Breast epithelium (tissue), 4 donors: ENCODE data around the gene COX5B. TPM values are rescaled to one million over a fixed set of nuclear protein-coding genes. Genes with fewer than 3 reads are reported as not detected.
A peak's percentile ranks its signal among the peaks of the same experiment; 100 is the strongest.
"Not testable (repeated sequence)": the region's sequence is repeated elsewhere in the genome, so short reads cannot be mapped to it uniquely, and the experiment has no call there.

Experiments used
- DNase-seq, 2 donors: peaks; one replicate each; pipeline ENCODE4 v3.0.0-alpha.2; 2019; ENCODE audit warnings: low spot score in 2 of 2
- H3K27ac ChIP-seq, 2 donors: fragments of 200-600 bp; sonication (generic) in 1 of 2; one replicate each; pipeline ENCODE4 v1.5.1; 2016 to 2019; ENCODE audit warnings: mild to moderate bottlenecking in 1 of 2
- H3K27me3 ChIP-seq, 2 donors: fragments of 200-600 bp; sonication (generic) in 1 of 2; one replicate each; pipeline versions ENCODE4 v1.5.1 to v1.6.0; 2017 to 2019; ENCODE audit warnings: control low read depth in 1 of 2, mild to moderate bottlenecking in 1 of 2
- H3K36me3 ChIP-seq: fragments of 200-600 bp; one replicate; pipeline ENCODE4 v1.5.1; 2019
- H3K4me1 ChIP-seq, 2 donors: fragments of 200-600 bp; sonication (generic); one replicate each; pipeline ENCODE4 v1.5.1; 2016 to 2019; ENCODE audit warnings: control low read depth in 1 of 2
- H3K4me3 ChIP-seq, 3 donors: fragments of 200-600 bp; sonication (generic); 1 replicate in 2 of 3; 2 replicates in 1 of 3; pipeline ENCODE4 v1.5.1; 2016 to 2019; ENCODE audit warnings: mild to moderate bottlenecking in 3 of 3, moderate library complexity in 2 of 3
- H3K9me3 ChIP-seq, 2 donors: fragments of 200-600 bp; sonication (generic) in 1 of 2; one replicate each; pipeline ENCODE4 v1.5.1; 2016 to 2019; ENCODE audit warnings: control low read depth in 1 of 2
- POLR2A ChIP-seq: fragments of 450-650 bp; IDR thresholded peaks from one replicate; pipeline ENCODE4 v1.6.1; 2016; ENCODE audit warnings: antibody characterized with exemption, mild to moderate bottlenecking, moderate library complexity
- POLR2AphosphoS5 ChIP-seq, 3 donors: sonication (generic); formaldehyde crosslinking; IDR thresholded peaks; one replicate each; pipeline ENCODE4 v1.6.1; 2017; ENCODE audit warnings: antibody characterized with exemption in 3 of 3
- intact Hi-C: fragments of 100-400 bp; cut with DNase I; formaldehyde crosslinking; loops from one replicate; pipeline ENCODE4 v1.15.1; 2023; ENCODE audit warnings: low total_unique reads
- total RNA-seq, 3 donors: library from RNA; depleted of rRNA; stranded (reverse); fragments of >200 nt; gene quantifications; one replicate each; pipeline ENCODE4 v1.1.0, GENCODE V29; 2016
- TF ChIP-seq, protein P1 (sequence below), 3 donors: fragments of 450-650 bp; IDR thresholded peaks; one replicate each; pipeline ENCODE4 v1.5.1; 2016 to 2017; ENCODE audit warnings: antibody characterized with exemption in 3 of 3, mild to moderate bottlenecking in 3 of 3, moderate library complexity in 3 of 3

COX5B gene
- total RNA-seq, 3 donors from 2014 or later, result 352 to 396 (median 362) TPM

DNA sequence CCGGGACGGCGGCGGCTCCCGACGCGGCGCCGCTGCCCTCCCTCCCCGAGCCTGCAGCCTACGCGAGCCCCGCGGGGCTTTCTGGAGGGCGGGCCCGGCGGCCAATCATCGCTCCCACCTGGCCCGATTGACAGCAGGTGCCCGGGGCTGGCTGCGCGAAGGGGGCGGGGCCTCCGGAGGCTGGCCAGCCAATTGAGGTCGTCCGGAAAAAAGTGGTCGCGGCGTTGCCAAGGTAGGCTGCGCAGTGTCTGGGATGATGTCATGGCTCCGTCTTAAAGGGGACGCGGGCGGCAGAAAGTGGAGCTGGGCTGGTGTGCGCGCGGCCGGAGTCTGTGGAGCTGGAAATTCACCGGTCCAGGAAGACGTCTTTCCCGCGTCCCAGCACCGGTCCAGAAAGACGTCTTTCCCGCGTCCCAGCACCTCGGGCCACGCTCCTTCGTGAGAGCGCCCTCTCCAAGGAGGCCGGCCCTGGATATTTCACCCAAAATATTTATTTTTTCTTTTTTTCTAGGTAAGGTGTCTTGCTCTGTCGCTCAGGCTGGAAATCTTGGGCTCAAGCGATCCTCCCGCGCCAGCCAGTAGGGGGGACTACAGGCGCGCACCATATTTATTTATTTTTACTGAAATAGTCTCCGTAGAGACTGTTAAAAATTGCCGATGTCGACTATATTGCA, 18.2 kb downstream of the COX5B start, which contains the start of gene ACTR1B:
Gene ACTR1B (minus strand): TSS at position 83 of the 674 bp plus-strand sequence. CDS start 154 bp downstream, outside the sequence.
- Histone ChIP-seq H3K27ac (peak within 1 kb of the TSS; percentile 97 to 98), H3K9me3 (no peaks in the 10 kb centered on the region), H3K36me3 (peaks cover 2% of the 10 kb centered on the region), H3K27me3 (no peaks in the 10 kb centered on the region), H3K4me3 (peak within 1 kb of the TSS; percentile 73 to 81 (median 77)), H3K4me1 (peaks cover 3 to 16% of the 10 kb centered on the region in 2 donors)
- DNase-seq, result peak; percentile 98 to 99
- intact Hi-C loops, result no loop called here
- peak; percentile 47 for TF ChIP-seq POLR2A
- TF ChIP-seq POLR2AphosphoS5 (IDR thresholded peaks at IDR 0.05), result peak in 2 of 3 donors; percentile 78 to 84
- TF ChIP-seq, protein P1, sequence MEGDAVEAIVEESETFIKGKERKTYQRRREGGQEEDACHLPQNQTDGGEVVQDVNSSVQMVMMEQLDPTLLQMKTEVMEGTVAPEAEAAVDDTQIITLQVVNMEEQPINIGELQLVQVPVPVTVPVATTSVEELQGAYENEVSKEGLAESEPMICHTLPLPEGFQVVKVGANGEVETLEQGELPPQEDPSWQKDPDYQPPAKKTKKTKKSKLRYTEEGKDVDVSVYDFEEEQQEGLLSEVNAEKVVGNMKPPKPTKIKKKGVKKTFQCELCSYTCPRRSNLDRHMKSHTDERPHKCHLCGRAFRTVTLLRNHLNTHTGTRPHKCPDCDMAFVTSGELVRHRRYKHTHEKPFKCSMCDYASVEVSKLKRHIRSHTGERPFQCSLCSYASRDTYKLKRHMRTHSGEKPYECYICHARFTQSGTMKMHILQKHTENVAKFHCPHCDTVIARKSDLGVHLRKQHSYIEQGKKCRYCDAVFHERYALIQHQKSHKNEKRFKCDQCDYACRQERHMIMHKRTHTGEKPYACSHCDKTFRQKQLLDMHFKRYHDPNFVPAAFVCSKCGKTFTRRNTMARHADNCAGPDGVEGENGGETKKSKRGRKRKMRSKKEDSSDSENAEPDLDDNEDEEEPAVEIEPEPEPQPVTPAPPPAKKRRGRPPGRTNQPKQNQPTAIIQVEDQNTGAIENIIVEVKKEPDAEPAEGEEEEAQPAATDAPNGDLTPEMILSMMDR (IDR thresholded peaks at IDR 0.05), result peak; percentile 49 to 73 (median 54)

DNA sequence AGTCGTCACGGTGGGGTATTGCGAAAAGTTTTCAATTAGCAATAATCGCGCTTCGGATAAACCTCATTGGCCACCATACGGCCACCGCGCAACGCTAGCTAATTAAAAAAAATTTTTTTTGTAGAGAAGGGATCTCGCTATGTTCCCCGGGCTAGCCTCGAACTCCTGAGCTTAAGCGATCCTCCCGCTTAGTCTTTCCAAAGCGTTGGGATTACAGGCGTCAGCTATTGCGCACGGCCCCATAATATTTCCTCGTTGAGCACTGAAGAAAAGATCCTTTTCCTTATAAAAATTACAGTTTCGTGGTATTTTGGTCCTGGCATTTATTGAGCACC, 18.7 kb downstream of the COX5B start:
- no peak for TF ChIP-seq POLR2A
- TF ChIP-seq POLR2AphosphoS5 (IDR thresholded peaks at IDR 0.05), result no peak
- TF ChIP-seq, protein P1 (IDR thresholded peaks at IDR 0.05), result no peak
- Histone ChIP-seq H3K27ac (peak overlapping the region; percentile 97 to 98), H3K36me3 (no peaks in the 10 kb centered on the region), H3K9me3 (no peaks in the 10 kb centered on the region), H3K27me3 (no peaks in the 10 kb centered on the region), H3K4me1 (peaks cover 3 to 16% of the 10 kb centered on the region in 2 donors), H3K4me3 (peak overlapping the region; percentile 73 to 81 (median 77))
- intact Hi-C loops, result no loop called here
- DNase-seq, result no peak

DNA sequence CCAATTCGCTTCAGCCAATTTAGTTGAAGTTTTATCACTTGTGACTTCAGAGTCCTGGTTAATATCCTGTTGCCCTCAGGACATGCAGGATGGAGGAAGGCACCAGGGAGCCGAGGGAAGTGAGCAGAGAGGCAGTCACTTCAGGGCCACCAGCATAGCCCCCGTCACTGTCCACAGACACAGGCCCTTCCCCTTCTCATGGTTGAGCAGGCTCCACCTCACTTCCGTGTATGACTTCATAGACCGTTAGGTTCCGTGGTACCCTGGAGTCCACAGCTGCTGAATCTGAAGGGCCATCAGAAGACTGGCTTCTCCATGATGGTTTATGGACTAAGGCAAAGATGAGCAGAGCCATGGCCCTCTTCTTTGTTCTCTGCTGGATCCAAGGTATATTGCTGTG, 23.6 kb downstream of the COX5B start, which contains the start of gene C2orf92:
Gene C2orf92 (plus strand): TSS at position 266 of the 400 bp plus-strand sequence. CDS start 76 bp downstream, at position 342.
- intact Hi-C loops, result no loop called here
- no peak within 1 kb of the TSS for H3K4me3 ChIP-seq
- no peaks in the 10 kb centered on the region for H3K4me1 ChIP-seq
- TF ChIP-seq POLR2AphosphoS5 (IDR thresholded peaks at IDR 0.05) (no peak), POLR2A (no peak)
- TF ChIP-seq, protein P1 (IDR thresholded peaks at IDR 0.05), result no peak
- H3K9me3 ChIP-seq, result no peaks in the 10 kb centered on the region
- no peaks in the 10 kb centered on the region for H3K36me3 ChIP-seq
- H3K27ac ChIP-seq, result no peak within 1 kb of the TSS
- DNase-seq, result no peak
- H3K27me3 ChIP-seq, result no peaks in the 10 kb centered on the region

DNA sequence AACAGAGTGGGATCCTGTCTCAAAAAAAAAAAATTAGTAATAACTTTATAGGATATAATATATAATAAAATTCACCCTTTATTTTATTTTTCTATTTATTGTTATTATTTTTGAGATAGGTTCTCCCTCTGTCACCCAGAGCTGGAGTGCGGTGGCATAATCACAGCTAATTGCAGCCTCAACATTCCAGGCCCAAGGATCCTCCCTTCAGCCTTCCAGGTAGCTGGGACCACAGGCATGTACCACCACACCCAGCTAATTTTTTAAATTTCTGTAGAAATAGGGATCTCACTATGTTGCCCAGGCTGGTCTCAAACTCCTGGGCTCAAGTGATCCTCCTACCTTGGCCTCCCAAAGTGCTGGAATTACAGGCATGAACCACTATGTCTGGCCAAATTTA, 24.6 kb downstream of the COX5B start:
- no peak for TF ChIP-seq POLR2A
- TF ChIP-seq POLR2AphosphoS5 (IDR thresholded peaks at IDR 0.05), result no peak
- TF ChIP-seq, protein P1 (IDR thresholded peaks at IDR 0.05), result no peak
- no peak overlapping the region for H3K4me3 ChIP-seq
- H3K27ac ChIP-seq, result no peak overlapping the region
- no peaks in the 10 kb centered on the region for H3K9me3 ChIP-seq
- H3K4me1 ChIP-seq, result no peaks in the 10 kb centered on the region
- no peak for DNase-seq
- no peaks in the 10 kb centered on the region for H3K36me3 ChIP-seq
- no peaks in the 10 kb centered on the region for H3K27me3 ChIP-seq
- intact Hi-C loops, result no loop called here

DNA sequence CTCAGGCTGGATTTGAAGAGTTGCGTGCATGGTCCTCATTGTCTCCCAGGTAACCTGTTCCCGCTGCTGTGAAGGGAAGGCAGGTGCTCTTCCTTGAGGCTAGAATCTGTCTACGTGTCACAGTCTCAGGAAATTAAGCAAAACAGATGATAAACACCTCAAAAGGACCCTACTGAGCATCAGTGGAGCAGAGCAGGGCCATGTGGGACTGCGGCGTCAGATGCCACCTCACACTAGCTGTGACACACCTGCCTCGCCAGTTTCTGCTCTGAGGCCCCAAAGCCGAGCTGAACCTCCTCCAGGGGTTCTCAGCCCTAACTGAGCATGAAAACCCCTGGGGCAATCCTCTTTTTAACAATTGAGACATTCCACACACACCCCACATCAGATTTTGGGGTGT, 25.7 kb downstream of the COX5B start:
- Histone ChIP-seq H3K9me3 (no peaks in the 10 kb centered on the region), H3K4me3 (no peak overlapping the region), H3K36me3 (no peaks in the 10 kb centered on the region), H3K27me3 (no peaks in the 10 kb centered on the region), H3K4me1 (no peaks in the 10 kb centered on the region), H3K27ac (no peak overlapping the region)
- no peak for TF ChIP-seq POLR2AphosphoS5 (IDR thresholded peaks at IDR 0.05)
- TF ChIP-seq POLR2A, result no peak
- TF ChIP-seq, protein P1 (IDR thresholded peaks at IDR 0.05), result no peak
- DNase-seq, result no peak
- intact Hi-C loops, result no loop called here

DNA sequence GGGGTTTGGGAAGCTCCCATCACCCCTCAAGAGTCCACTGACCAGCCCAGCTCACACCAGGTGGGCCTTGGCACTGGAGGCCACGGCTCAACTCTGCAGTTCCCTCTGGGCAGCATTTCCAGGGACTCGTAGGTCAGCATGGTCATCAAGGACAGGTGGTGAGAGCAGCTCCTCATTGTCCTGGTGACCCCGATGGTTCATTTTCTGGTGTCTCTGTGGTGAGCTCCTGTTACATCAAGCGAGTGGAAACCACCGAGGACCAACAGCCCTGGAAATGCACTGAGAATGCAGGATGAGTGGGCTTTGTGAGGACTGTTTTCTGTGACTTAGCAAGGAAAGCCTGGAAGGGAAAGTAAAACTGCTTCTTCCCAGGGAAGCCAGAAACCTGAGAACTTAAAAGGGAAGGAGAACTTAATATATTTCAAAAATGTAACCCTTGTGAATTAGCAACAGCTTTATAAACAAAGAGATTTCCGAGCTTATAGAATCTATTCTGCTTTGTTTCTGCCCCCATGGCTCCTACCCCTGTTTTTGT, 26.8 kb downstream of the COX5B start:
- H3K27me3 ChIP-seq, DNase-seq, H3K27ac ChIP-seq, intact Hi-C loops, H3K9me3 ChIP-seq, H3K4me3 ChIP-seq, H3K4me1 ChIP-seq, H3K36me3 ChIP-seq: not testable (repeated sequence)
